ENCODE data around the gene SMIM35. TPM values are rescaled to one million over a fixed set of nuclear protein-coding genes. Genes with fewer than 3 reads are reported as not detected.

Gene SMIM35
- total and polyA plus RNA-seq, 2 donors (not counting 3 experiments of a cell fraction or from before 2014, with no cell fraction given), result not detected

- H3K9me1 ChIP-seq (replicated peaks; ENCODE audit: control insufficient read depth, extremely low read depth, insufficient read depth, low read length), result no peaks in the 10 kb centered on the region
- TF ChIP-seq POLR2A (IDR thresholded peaks at IDR 0.05; ENCODE audit: low read depth, low read length) (no peak), EZH2 (IDR thresholded peaks at IDR 0.05; ENCODE audit: borderline replicate concordance, low read depth, low read length, severe bottlenecking) (no peak), JUN (IDR thresholded peaks at IDR 0.05; ENCODE audit: borderline replicate concordance, insufficient read depth, insufficient read length, low read depth) (no peak), FOS (IDR thresholded peaks at IDR 0.05; ENCODE audit: borderline replicate concordance, insufficient read depth, low read length) (no peak), POLR2AphosphoS5 (IDR thresholded peaks at IDR 0.05; ENCODE audit: insufficient read depth, low read depth, low read length) (no peak), MYC (IDR thresholded peaks at IDR 0.05; ENCODE audit: low read depth, low read length) (no peak), GATA2 (IDR thresholded peaks at IDR 0.05; ENCODE audit: insufficient read depth, insufficient read length, low read depth, low read length) (no peak)
- TF ChIP-seq, protein P1, sequence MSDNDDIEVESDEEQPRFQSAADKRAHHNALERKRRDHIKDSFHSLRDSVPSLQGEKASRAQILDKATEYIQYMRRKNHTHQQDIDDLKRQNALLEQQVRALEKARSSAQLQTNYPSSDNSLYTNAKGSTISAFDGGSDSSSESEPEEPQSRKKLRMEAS (IDR thresholded peaks at IDR 0.05; ENCODE audit: insufficient read depth, insufficient read length), result no peak
- TF ChIP-seq, protein P2, sequence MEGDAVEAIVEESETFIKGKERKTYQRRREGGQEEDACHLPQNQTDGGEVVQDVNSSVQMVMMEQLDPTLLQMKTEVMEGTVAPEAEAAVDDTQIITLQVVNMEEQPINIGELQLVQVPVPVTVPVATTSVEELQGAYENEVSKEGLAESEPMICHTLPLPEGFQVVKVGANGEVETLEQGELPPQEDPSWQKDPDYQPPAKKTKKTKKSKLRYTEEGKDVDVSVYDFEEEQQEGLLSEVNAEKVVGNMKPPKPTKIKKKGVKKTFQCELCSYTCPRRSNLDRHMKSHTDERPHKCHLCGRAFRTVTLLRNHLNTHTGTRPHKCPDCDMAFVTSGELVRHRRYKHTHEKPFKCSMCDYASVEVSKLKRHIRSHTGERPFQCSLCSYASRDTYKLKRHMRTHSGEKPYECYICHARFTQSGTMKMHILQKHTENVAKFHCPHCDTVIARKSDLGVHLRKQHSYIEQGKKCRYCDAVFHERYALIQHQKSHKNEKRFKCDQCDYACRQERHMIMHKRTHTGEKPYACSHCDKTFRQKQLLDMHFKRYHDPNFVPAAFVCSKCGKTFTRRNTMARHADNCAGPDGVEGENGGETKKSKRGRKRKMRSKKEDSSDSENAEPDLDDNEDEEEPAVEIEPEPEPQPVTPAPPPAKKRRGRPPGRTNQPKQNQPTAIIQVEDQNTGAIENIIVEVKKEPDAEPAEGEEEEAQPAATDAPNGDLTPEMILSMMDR (IDR thresholded peaks at IDR 0.05; ENCODE audit: extremely low read depth in 1 of 2, insufficient read depth in 1 of 2, low read depth in 1 of 2, low read length in 2 of 2), result no peak
- H3K27me3 ChIP-seq (ENCODE audit: control insufficient read depth in 2 of 2, insufficient read depth in 2 of 2, low read length in 2 of 2), result no peaks in the 10 kb centered on the region
- no peaks in the 10 kb centered on the region for H3K4me1 ChIP-seq (ENCODE audit: control insufficient read depth, extremely low read depth, insufficient read depth, low read length)
- intact Hi-C loops (cut with micrococcal nuclease) (no loop called here), dilution Hi-C loops (cut with MboI; ENCODE audit: extremely low pct_ligation_motif_present, low sequenced_read_pairs) (no loop called here)
- DNase-seq (ENCODE audit: low read depth, low spot score) (no peak), FAIRE-seq (no peak)
- no peaks in the 10 kb centered on the region for H3K36me3 ChIP-seq (ENCODE audit: control insufficient read depth in 2 of 2, extremely low read depth in 1 of 2, insufficient read depth in 2 of 2, low read length in 2 of 2)
- POLR2A ChIA-PET, result interaction anchor here (0.6 kb wide), 1 partner anchor 34 kb away, joined by 7 read pairs; no protein-coding TSS in a partner anchor
- H2AFZ ChIP-seq (ENCODE audit: low read depth, low read length), result no peak overlapping the region
- no peaks in the 10 kb centered on the region for H3K79me2 ChIP-seq (ENCODE audit: control insufficient read depth, insufficient read depth, low read length)
- H3K9ac ChIP-seq (replicated peaks; ENCODE audit: extremely low read depth, insufficient read depth, low read length), result no peak overlapping the region
- H3K4me3 ChIP-seq (replicated peaks in 1 of 3; ENCODE audit: insufficient read depth in 1 of 3, low read depth in 1 of 3, low read length in 3 of 3), result no peak overlapping the region
- no peak overlapping the region for H3K4me2 ChIP-seq (ENCODE audit: insufficient read depth, low read length)
- CTCF ChIA-PET, result interaction anchor here (0.7 to 4.4 kb wide), 3 partner anchors 233 to 629 kb away, joined by 3 to 139 read pairs (median 4); no protein-coding TSS in a partner anchor
- no peak overlapping the region for H3K27ac ChIP-seq (ENCODE audit: insufficient read depth, low read depth, low read length)
- H4K20me1 ChIP-seq (replicated peaks; ENCODE audit: control insufficient read depth, extremely low read depth, insufficient read depth, low read length), result no peaks in the 10 kb centered on the region
- BruUV-seq (replicated peaks), result no TSS peak
- no peaks in the 10 kb centered on the region for H3K9me3 ChIP-seq (replicated peaks; ENCODE audit: control insufficient read depth, insufficient read depth, low read length)
Measured at GRCh38 chr11:118055966-118056365, 30.8 kb downstream of the SMIM35 start.

All from endothelial cell of umbilical vein (primary cell).